Coronary artery (tissue), 2 donors: ENCODE data around the gene LMO2.

Experiments used
- DNase-seq: peaks from one replicate; pipeline ENCODE4 v3.0.0-alpha.2; 2017; ENCODE audit warnings: low spot score
- H3K27ac ChIP-seq, 2 donors: fragments of 200-600 bp; sonication (generic); one replicate each; pipeline ENCODE4 v1.5.1; 2016 to 2019
- H3K4me3 ChIP-seq: fragments of 200-600 bp; sonication (generic); 2 replicates; pipeline ENCODE4 v1.5.1; 2016; ENCODE audit warnings: mild to moderate bottlenecking, moderate library complexity
- TF ChIP-seq, protein P1 (sequence below): fragments of 200-600 bp; sonication (generic); IDR thresholded peaks from one replicate; pipeline ENCODE4 v1.5.1; 2019; ENCODE audit warnings: antibody characterized with exemption

LMO2 gene

DNA sequence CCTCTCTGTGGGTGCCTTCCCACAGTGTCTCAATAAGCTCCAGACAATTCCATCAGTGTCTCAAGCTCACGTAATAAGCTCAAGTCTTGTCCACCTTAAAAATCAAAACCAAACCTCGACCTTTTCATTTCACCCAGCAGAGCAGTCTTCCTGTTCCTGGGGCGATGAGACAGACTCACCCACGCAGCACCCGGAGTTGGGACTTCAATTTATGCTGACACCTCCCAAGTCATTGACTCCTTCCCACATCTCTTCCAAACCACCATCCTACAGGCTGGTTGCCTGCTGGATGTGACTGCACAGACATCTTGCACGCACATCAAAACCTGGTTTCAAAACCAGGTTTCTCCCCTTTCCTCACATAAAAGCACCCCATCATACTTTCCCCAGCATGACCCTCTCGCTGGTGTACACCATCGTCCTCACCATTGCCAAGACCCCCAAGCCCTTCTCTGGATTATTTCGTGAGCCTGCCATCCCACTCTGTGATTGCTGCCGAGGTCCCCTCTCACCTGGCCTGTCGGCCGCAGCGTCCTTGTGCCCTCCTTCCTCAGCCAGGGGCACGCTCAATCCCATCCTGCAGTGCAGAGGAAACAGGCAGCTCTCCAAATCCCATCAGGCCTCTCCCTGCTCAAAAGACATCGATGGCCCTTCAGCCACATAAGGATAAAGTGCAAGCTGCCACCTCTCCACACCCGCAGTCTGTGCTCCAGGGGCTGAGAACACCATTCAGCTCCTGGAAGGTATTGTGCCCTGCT lies 72.4 kb downstream of the LMO2 start:
- no peak for DNase-seq
- TF ChIP-seq, protein P1, sequence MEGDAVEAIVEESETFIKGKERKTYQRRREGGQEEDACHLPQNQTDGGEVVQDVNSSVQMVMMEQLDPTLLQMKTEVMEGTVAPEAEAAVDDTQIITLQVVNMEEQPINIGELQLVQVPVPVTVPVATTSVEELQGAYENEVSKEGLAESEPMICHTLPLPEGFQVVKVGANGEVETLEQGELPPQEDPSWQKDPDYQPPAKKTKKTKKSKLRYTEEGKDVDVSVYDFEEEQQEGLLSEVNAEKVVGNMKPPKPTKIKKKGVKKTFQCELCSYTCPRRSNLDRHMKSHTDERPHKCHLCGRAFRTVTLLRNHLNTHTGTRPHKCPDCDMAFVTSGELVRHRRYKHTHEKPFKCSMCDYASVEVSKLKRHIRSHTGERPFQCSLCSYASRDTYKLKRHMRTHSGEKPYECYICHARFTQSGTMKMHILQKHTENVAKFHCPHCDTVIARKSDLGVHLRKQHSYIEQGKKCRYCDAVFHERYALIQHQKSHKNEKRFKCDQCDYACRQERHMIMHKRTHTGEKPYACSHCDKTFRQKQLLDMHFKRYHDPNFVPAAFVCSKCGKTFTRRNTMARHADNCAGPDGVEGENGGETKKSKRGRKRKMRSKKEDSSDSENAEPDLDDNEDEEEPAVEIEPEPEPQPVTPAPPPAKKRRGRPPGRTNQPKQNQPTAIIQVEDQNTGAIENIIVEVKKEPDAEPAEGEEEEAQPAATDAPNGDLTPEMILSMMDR = no peak
- Histone ChIP-seq H3K4me3 (no peak overlapping the region), H3K27ac (no peak overlapping the region)
